ENCODE data around the gene SLC22A2. TPM values are rescaled to one million over a fixed set of nuclear protein-coding genes. Genes with fewer than 3 reads are reported as not detected.

The SLC22A2 gene
- total RNA-seq, 1 donor from 2014 or later, result not detected

DNA sequence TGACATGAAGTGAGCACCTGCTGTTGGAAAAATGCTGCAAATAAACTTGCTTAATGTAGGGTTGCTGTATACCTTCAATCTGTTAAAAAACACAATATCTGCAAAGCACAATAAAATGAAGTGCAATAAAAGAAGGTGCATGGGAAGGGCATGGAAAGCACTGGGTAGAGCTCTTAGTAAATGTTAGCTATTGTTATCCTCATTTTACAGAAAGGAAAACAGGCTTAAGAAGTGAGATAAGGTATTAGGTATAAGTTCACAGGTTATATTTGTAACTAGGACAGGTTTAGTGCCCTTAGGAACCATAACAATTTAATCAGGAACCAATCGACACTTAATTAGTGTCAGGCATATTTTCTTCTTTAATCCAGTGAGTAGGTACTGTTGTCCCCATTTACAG is 36.7 kb downstream of the SLC22A2 start:
- DNase-seq, result no peak
- no peak for ATAC-seq
- Histone ChIP-seq H3K4me3 (no peak overlapping the region), H3K27me3 (ENCODE audit: low read depth) (no peaks in the 10 kb centered on the region), H3K4me1 (no peaks in the 10 kb centered on the region), H3K27ac (no peak overlapping the region), H3K9me3 (no peaks in the 10 kb centered on the region), H3K36me3 (no peaks in the 10 kb centered on the region)
- TF ChIP-seq, protein P1, sequence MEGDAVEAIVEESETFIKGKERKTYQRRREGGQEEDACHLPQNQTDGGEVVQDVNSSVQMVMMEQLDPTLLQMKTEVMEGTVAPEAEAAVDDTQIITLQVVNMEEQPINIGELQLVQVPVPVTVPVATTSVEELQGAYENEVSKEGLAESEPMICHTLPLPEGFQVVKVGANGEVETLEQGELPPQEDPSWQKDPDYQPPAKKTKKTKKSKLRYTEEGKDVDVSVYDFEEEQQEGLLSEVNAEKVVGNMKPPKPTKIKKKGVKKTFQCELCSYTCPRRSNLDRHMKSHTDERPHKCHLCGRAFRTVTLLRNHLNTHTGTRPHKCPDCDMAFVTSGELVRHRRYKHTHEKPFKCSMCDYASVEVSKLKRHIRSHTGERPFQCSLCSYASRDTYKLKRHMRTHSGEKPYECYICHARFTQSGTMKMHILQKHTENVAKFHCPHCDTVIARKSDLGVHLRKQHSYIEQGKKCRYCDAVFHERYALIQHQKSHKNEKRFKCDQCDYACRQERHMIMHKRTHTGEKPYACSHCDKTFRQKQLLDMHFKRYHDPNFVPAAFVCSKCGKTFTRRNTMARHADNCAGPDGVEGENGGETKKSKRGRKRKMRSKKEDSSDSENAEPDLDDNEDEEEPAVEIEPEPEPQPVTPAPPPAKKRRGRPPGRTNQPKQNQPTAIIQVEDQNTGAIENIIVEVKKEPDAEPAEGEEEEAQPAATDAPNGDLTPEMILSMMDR (IDR thresholded peaks at IDR 0.05), result no peak
- intact Hi-C loops (cut with DNase I), result no loop called here

DNA sequence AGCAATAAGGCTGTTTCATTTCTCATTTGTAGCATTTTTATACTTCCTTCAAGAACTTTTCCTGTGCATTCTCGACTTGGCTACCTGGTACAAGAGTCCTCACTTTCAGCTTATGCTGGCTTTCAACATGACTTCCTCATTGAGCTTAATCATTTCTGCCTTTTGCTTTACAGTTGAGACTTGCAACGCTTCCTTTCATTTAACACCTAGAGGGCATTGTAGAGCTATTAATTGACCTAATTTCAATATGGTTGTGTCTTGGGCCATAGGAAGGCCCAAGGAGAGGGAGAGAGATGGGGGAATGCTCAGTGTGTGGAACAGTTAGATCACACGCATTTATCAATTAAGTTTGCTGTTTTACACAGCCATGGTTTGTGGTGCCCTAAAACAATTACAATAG is 37.2 kb downstream of the SLC22A2 start:
- Histone ChIP-seq H3K27me3 (ENCODE audit: low read depth) (no peaks in the 10 kb centered on the region), H3K9me3 (no peaks in the 10 kb centered on the region), H3K4me1 (no peaks in the 10 kb centered on the region), H3K36me3 (no peaks in the 10 kb centered on the region), H3K4me3 (no peak overlapping the region), H3K27ac (no peak overlapping the region)
- DNase-seq (no peak), ATAC-seq (peak; percentile 70 to 79)
- TF ChIP-seq, protein P1 (IDR thresholded peaks at IDR 0.05), result peak; percentile 8
- intact Hi-C loops (cut with DNase I), result no loop called here

DNA sequence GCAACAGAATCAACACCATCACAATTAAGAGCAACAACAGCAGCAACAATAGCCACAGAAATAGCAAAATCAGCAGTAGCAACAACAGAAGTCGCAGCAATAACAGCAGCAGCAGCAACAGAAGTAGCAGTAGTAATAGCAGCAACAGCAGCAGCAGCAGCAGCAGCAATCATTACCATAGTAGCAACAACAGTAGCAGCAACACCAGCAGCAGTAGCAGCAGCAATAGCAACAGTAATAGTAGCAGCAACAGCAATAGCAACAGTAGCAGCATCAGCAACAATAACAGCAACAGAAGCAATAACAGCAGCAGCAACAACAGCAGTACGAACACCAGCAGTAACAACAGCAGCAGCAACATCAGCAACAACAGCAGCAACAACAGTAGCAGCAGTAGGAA is 39.8 kb downstream of the SLC22A2 start:
- DNase-seq (no peak), ATAC-seq (no peak)
- Histone ChIP-seq H3K27ac (no peak overlapping the region), H3K36me3 (no peaks in the 10 kb centered on the region), H3K4me3 (no peak overlapping the region), H3K4me1 (no peaks in the 10 kb centered on the region), H3K9me3 (no peaks in the 10 kb centered on the region), H3K27me3 (ENCODE audit: low read depth) (no peaks in the 10 kb centered on the region)
- TF ChIP-seq, protein P1 (IDR thresholded peaks at IDR 0.05), result no peak
- intact Hi-C loops (cut with DNase I), result no loop called here

DNA sequence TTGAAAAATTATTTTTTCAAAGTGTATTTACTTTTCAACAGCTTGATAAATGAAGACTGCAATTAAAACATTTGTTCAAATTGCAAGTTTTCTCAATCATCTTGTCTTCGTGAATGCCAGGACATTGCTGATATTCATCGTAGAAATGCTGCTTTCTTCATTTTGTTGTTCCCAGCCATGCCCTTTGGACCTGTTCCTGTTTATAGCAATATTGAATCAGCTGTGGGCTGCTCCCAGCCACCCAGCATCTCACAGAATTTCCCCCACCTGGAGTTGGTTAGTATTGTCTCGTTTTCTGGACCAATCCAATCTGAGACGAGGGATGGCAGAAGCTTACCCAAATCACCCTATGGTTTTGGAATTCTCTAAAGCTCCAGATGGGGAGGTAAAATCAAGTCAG is 40.8 kb downstream of the SLC22A2 start:
- TF ChIP-seq, protein P1 (IDR thresholded peaks at IDR 0.05), result no peak
- ATAC-seq (no peak), DNase-seq (no peak)
- no peaks in the 10 kb centered on the region for H3K4me1 ChIP-seq
- H3K36me3 ChIP-seq, result no peaks in the 10 kb centered on the region
- H3K27ac ChIP-seq, result no peak overlapping the region
- intact Hi-C loops (cut with DNase I), result no loop called here
- no peaks in the 10 kb centered on the region for H3K9me3 ChIP-seq
- H3K27me3 ChIP-seq (ENCODE audit: low read depth), result no peaks in the 10 kb centered on the region
- H3K4me3 ChIP-seq, result no peak overlapping the region

DNA sequence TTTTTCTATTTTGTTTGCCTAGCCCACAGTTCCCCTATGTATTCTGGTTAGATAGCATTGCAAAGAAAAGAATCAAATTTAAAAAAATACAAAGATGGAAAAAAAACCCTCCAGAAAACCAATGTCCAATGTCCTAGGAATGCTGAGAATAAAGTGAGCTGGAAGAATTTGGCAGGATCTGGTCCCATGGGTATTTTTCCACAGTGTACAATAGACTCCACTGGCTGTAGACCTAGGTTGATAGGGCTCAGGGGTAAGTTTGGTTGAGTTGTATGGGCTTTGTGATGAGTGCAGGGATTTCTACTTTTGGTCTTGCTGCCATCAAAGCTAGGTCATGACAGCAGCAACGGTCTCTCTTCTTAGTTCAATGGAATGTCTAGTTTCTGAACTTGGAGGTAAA is 41.5 kb downstream of the SLC22A2 start:
- intact Hi-C loops (cut with DNase I), result no loop called here
- ATAC-seq (no peak), DNase-seq (no peak)
- no peaks in the 10 kb centered on the region for H3K27me3 ChIP-seq (ENCODE audit: low read depth)
- no peaks in the 10 kb centered on the region for H3K4me1 ChIP-seq
- H3K9me3 ChIP-seq, result no peaks in the 10 kb centered on the region
- H3K27ac ChIP-seq, result no peak overlapping the region
- H3K4me3 ChIP-seq, result no peak overlapping the region
- no peaks in the 10 kb centered on the region for H3K36me3 ChIP-seq
- TF ChIP-seq, protein P1 (IDR thresholded peaks at IDR 0.05), result no peak

DNA sequence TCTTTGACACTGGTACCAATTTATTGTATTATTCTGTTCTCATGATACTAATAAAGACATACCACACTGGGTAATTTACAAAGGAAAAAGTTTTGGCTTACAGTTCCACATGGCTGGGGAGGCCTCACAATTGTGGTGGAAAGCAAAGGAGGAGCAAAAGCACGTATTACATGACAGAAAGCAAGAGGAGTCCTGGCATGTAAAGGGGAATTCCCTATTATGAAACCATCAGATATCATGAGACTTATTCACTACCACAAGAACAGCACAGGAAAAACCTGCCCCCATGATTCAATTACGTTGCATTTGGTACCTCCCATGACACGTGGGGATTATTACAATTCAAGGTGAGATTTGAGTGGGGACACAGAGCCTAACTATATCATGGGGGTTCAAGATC is 43.4 kb downstream of the SLC22A2 start:
- H3K4me3 ChIP-seq, result no peak overlapping the region
- no peak for ATAC-seq
- H3K9me3 ChIP-seq, result no peaks in the 10 kb centered on the region
- intact Hi-C loops (cut with DNase I), result no loop called here
- TF ChIP-seq, protein P1 (IDR thresholded peaks at IDR 0.05), result no peak
- no peak overlapping the region for H3K27ac ChIP-seq
- H3K36me3 ChIP-seq, result no peaks in the 10 kb centered on the region
- DNase-seq, result no peak
- no peaks in the 10 kb centered on the region for H3K4me1 ChIP-seq
- H3K27me3 ChIP-seq (ENCODE audit: low read depth), result no peaks in the 10 kb centered on the region

Measured in lower lobe of right lung (tissue), 2 donors.